ENCODE data around the gene ZNF670.
"Not testable (repeated sequence)": the region's sequence is repeated elsewhere in the genome, so short reads cannot be mapped to it uniquely, and the experiment has no call there.

DNA sequence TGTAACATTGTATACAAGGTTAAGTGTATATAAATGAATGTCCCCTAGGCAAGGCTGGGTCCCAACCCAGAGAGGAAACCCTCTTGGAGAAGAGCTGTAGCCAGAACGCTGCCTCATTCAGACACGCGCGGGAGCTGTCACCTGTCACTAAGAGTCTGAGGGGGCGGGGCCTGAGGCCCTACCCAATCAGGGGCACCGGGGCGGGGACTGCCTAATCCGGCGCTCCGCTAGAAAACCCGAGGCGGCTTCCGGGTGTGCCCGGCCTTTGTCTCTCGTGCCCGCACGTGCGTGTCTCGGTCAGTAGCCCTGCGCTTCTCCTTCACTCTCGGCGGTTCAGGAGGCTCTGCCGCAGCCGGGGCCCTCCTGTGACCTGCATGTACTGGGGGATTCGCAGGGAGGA lies 47.6 kb upstream of the ZNF670 start:
- TF ChIP-seq, protein P1, sequence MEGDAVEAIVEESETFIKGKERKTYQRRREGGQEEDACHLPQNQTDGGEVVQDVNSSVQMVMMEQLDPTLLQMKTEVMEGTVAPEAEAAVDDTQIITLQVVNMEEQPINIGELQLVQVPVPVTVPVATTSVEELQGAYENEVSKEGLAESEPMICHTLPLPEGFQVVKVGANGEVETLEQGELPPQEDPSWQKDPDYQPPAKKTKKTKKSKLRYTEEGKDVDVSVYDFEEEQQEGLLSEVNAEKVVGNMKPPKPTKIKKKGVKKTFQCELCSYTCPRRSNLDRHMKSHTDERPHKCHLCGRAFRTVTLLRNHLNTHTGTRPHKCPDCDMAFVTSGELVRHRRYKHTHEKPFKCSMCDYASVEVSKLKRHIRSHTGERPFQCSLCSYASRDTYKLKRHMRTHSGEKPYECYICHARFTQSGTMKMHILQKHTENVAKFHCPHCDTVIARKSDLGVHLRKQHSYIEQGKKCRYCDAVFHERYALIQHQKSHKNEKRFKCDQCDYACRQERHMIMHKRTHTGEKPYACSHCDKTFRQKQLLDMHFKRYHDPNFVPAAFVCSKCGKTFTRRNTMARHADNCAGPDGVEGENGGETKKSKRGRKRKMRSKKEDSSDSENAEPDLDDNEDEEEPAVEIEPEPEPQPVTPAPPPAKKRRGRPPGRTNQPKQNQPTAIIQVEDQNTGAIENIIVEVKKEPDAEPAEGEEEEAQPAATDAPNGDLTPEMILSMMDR (IDR thresholded peaks at IDR 0.05; ENCODE audit: borderline replicate concordance, extremely low read depth, low read length, poor library complexity, severe bottlenecking), result not testable (repeated sequence)
- TF ChIP-seq EZH2 (IDR thresholded peaks at IDR 0.05; ENCODE audit: borderline replicate concordance, low read depth, low read length, severe bottlenecking), result not testable (repeated sequence)

Measured in DND-41 (cell line).